Lower leg skin (tissue), 3 donors: ENCODE measurements around the gene ANK3.

Source experiments
- POLR2A ChIP-seq, 2 donors: fragments of 450-650 bp; IDR thresholded peaks; one replicate each; pipeline ENCODE4 v1.6.1; 2016 to 2017; ENCODE audit warnings: antibody characterized with exemption in 2 of 2, mild to moderate bottlenecking in 1 of 2, moderate library complexity in 1 of 2
- TF ChIP-seq, protein P1 (sequence below), 3 donors: fragments of 450-650 bp; IDR thresholded peaks; one replicate each; pipeline ENCODE4 v1.5.1; 2016; ENCODE audit warnings: antibody characterized with exemption in 3 of 3, mild to moderate bottlenecking in 3 of 3, moderate library complexity in 2 of 3

DNA sequence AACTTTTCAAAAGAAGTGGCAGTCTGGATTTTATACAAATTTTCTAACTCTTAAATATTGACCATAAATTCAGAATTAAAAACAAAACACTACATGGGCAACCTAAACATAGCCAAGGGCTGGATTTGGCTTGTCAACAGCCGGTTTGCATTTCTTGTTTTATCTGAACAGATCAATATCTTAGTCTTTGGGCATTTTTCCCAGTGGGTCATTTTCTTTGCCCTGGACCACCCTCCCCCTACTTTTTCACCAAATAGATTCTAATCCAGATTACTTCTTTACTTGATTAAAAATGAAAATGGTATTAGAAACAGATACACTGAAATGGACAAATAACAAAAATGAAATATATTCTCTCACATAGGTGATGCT is 189.0 kb downstream of the ANK3 start:
- TF ChIP-seq, protein P1, sequence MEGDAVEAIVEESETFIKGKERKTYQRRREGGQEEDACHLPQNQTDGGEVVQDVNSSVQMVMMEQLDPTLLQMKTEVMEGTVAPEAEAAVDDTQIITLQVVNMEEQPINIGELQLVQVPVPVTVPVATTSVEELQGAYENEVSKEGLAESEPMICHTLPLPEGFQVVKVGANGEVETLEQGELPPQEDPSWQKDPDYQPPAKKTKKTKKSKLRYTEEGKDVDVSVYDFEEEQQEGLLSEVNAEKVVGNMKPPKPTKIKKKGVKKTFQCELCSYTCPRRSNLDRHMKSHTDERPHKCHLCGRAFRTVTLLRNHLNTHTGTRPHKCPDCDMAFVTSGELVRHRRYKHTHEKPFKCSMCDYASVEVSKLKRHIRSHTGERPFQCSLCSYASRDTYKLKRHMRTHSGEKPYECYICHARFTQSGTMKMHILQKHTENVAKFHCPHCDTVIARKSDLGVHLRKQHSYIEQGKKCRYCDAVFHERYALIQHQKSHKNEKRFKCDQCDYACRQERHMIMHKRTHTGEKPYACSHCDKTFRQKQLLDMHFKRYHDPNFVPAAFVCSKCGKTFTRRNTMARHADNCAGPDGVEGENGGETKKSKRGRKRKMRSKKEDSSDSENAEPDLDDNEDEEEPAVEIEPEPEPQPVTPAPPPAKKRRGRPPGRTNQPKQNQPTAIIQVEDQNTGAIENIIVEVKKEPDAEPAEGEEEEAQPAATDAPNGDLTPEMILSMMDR (IDR thresholded peaks at IDR 0.05): no peak
- TF ChIP-seq POLR2A (IDR thresholded peaks at IDR 0.05): no peak
